Right lobe of liver (tissue), 6 donors: ENCODE data around the gene MT1X. TPM values are rescaled to one million over a fixed set of nuclear protein-coding genes. Genes with fewer than 3 reads are reported as not detected.

Source experiments
- ATAC-seq, 4 donors: fragments of 200-7000 bp; cut with Tn5 transposase; one replicate each; pipeline ENCODE4 v1.9.1; 2020; ENCODE audit warnings: mild to moderate bottlenecking in 4 of 4, moderate library complexity in 4 of 4
- DNase-seq, 3 donors: peaks; one replicate each; pipeline ENCODE4 v3.0.0-alpha.2; 2020
- H3K27ac ChIP-seq, 3 donors: fragments of 200-600 bp; one replicate each; pipeline ENCODE4 v1.8.0; 2022
- H3K27me3 ChIP-seq, 2 donors: fragments of 200-600 bp; one replicate each; pipeline ENCODE4 v1.8.0; 2022
- H3K36me3 ChIP-seq, 4 donors: fragments of 200-600 bp; sonication (generic) in 1 of 4; one replicate each; pipeline versions ENCODE4 v1.5.1 to v1.8.0; 2017 to 2022; ENCODE audit warnings: control low read depth in 1 of 4
- H3K4me1 ChIP-seq, 4 donors: fragments of 200-600 bp; sonication (generic) in 1 of 4; one replicate each; pipeline versions ENCODE4 v1.5.1 to v1.8.0; 2017 to 2022; ENCODE audit warnings: control low read depth in 1 of 4
- H3K4me3 ChIP-seq, 3 donors: fragments of 200-600 bp; one replicate each; pipeline ENCODE4 v1.8.0; 2022
- H3K9me3 ChIP-seq, 4 donors: fragments of 200-600 bp; sonication (generic) in 1 of 4; one replicate each; pipeline versions ENCODE4 v1.5.1 to v1.8.0; 2017 to 2022; ENCODE audit warnings: control low read depth in 1 of 4
- CTCF ChIP-seq, 4 donors: fragments of 200-600 bp in 3 of 4; fragments of 450-650 bp in 1 of 4; IDR thresholded peaks; one replicate each; pipeline versions ENCODE4 v1.5.1 to v1.8.0; 2016 to 2022; ENCODE audit warnings: antibody characterized with exemption in 4 of 4, mild to moderate bottlenecking in 2 of 4
- POLR2A ChIP-seq: fragments of 450-650 bp; IDR thresholded peaks from one replicate; pipeline ENCODE4 v1.6.1; 2017; ENCODE audit warnings: antibody characterized with exemption, mild to moderate bottlenecking
- WGBS: methylation state at CpG from one replicate; pipeline ENCODE4 v1.1.6; 2018; ENCODE audit warnings: low coverage, low lambda C conversion rate; ENCODE audit not compliant: insufficient coverage; ENCODE audit errors: missing lambda C conversion rate; 5-methylcytosine and 5-hydroxymethylcytosine counted together
- intact Hi-C, 2 donors: fragments of 100-400 bp; cut with DNase I; formaldehyde crosslinking; loops; one replicate each; pipeline versions ENCODE4 v1.11.2 to v1.14.1; 2022
- long read RNA-seq: library from polyadenylated mRNA; unstranded; transcript quantifications from one replicate; pipeline ENCODE4 v2.0.0, GENCODE V29; 2019
- total RNA-seq, 6 experiments: library from RNA; depleted of rRNA in 2 of 6; stranded (reverse); fragments of >200 nt in 2 of 6; fragmentation: NEBNext Ultra II Directional in 3 of 6; extraction: Animal tissue kit (Norgen Biotek cat#: 25700) in 3 of 6; gene quantifications; one replicate each; pipeline versions ENCODE4 v1.1.0 to v1.2.4, GENCODE V29; 2016 to 2023
- donor health status: DM: no; HTN: yes; CAD: no.
- donor health status: DM: no; HTN: no; CAD: no.
- donor health status: DM: no; HTN: no; CAD: no.
- donor health status: DM: no; HTN: yes; CAD: no.
- donor health status: DM: no; HTN: yes; CAD: no.

Gene MT1X
- total RNA-seq, result 1,000 to 10,000 TPM in 4 of 6 experiments, 100 to 1,000 TPM in 2; 808 to 2,440 (median 1,620) TPM
- long read RNA-seq, transcript MT1X-201 (3 exons, 450 nt), result major isoform, 1,172 of 1,241 reads
- long read RNA-seq, partial matches to known transcripts, result 0 of 1,241 reads
- long read RNA-seq, other reads (novel, unspliced or antisense), result 66 of 1,241 reads

GRCh38 chr16:56681939-56682702 lies at the start of gene MT1X:
Gene MT1X, plus strand, starts transcription at chr16:56682470. Its CDS starts 71 bp downstream, at chr16:56682541.
- H3K9me3 ChIP-seq, result no peaks in the 10 kb centered on the region
- peak; percentile 97 for TF ChIP-seq POLR2A
- no peak for TF ChIP-seq CTCF (IDR thresholded peaks at IDR 0.05)
- peak; percentile 78 to 90 (median 82) for ATAC-seq
- peaks cover 0 to 21% (median 5%) of the 10 kb centered on the region in 4 donors for H3K4me1 ChIP-seq
- peaks cover 0 to 5% (median 0%) of the 10 kb centered on the region in 4 donors for H3K36me3 ChIP-seq
- WGBS, result 0% methylated on average over 16 of the region's 49 CpGs
- H3K4me3 ChIP-seq, result peak within 1 kb of the TSS; percentile 54 to 82 (median 71)
- peak; percentile 97 to 99 (median 97) for DNase-seq
- H3K27ac ChIP-seq, result peak within 1 kb of the TSS; percentile 74 to 83 (median 76)
- no peaks in the 10 kb centered on the region for H3K27me3 ChIP-seq
- intact Hi-C loops, result no loop called here

- Histone ChIP-seq H3K27me3 (no peaks in the 10 kb centered on the region), H3K9me3 (no peaks in the 10 kb centered on the region), H3K27ac (peak overlapping the region in 2 of 3 donors; percentile 68 to 83), H3K4me3 (peak overlapping the region; percentile 49 to 65 (median 60)), H3K4me1 (peaks cover 0 to 11% (median 0%) of the 10 kb centered on the region in 4 donors), H3K36me3 (no peaks in the 10 kb centered on the region)
- TF ChIP-seq CTCF (IDR thresholded peaks at IDR 0.05), result no peak
- no peak for TF ChIP-seq POLR2A
- WGBS, result 83% methylated on average over 4 of the region's 6 CpGs
- ATAC-seq (peak in 3 of 4 donors; percentile 1 to 6 (median 2)), DNase-seq (peak in 1 of 3 donors; percentile 46)
- intact Hi-C loops, result no loop called here
These were observed 49.4 kb upstream of the MT1X start for GRCh38 chr16:56632848-56633365.

- TF ChIP-seq CTCF (IDR thresholded peaks at IDR 0.05), result no peak
- TF ChIP-seq POLR2A, result no peak
These were observed 48.7 kb upstream of the MT1X start for GRCh38 chr16:56633535-56633934.

GRCh38 chr16:56634715-56635440 lies 47.4 kb upstream of the MT1X start:
- Histone ChIP-seq H3K27ac (no peak overlapping the region), H3K4me1 (peaks cover 0 to 25% (median 3%) of the 10 kb centered on the region in 4 donors), H3K36me3 (no peaks in the 10 kb centered on the region), H3K27me3 (no peaks in the 10 kb centered on the region), H3K4me3 (peak overlapping the region in 1 of 3 donors; percentile 65), H3K9me3 (no peaks in the 10 kb centered on the region)
- 36% methylated on average over 15 of the region's 47 CpGs for WGBS
- DNase-seq (peak in 1 of 3 donors; percentile 50), ATAC-seq (no peak)
- intact Hi-C loops, result no loop called here
- TF ChIP-seq CTCF (IDR thresholded peaks at IDR 0.05), result no peak
- TF ChIP-seq POLR2A, result no peak

More at GRCh38 chr16:56633535-56633934, 48.7 kb upstream of the MT1X start:
- no peak for ATAC-seq
- H3K9me3 ChIP-seq, result no peaks in the 10 kb centered on the region
- H3K27me3 ChIP-seq, result no peaks in the 10 kb centered on the region
- intact Hi-C loops, result no loop called here
- peak overlapping the region in 2 of 3 donors; percentile 60 to 65 for H3K4me3 ChIP-seq
- 83% methylated on average over 6 of the region's 7 CpGs for WGBS
- no peaks in the 10 kb centered on the region for H3K36me3 ChIP-seq
- DNase-seq, result peak in 1 of 3 donors; percentile 36
- peaks cover 0 to 12% (median under 1%) of the 10 kb centered on the region in 4 donors for H3K4me1 ChIP-seq
- H3K27ac ChIP-seq, result peak overlapping the region in 1 of 3 donors; percentile 83
